ENCODE data around the gene NIPSNAP2.

DNA sequence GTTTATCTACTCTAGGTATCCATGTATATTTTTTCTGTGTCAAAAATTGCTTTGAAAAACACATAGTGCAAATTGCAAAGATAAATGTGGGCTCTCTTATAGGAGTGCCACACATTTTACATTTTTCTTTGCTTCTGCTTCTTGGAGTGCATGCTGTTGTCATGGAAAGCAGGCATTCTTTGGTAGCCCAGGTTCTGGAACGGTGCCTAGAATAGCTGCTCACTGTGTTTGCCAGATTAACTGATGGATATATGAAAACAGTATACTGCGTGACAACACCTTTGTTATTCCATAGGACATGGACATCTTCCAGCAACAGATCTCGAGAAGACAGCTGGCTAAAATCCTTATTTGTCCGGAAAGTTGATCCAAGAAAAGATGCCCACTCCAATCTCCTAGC, 13.4 kb downstream of the NIPSNAP2 start:
- TF ChIP-seq, protein P1, sequence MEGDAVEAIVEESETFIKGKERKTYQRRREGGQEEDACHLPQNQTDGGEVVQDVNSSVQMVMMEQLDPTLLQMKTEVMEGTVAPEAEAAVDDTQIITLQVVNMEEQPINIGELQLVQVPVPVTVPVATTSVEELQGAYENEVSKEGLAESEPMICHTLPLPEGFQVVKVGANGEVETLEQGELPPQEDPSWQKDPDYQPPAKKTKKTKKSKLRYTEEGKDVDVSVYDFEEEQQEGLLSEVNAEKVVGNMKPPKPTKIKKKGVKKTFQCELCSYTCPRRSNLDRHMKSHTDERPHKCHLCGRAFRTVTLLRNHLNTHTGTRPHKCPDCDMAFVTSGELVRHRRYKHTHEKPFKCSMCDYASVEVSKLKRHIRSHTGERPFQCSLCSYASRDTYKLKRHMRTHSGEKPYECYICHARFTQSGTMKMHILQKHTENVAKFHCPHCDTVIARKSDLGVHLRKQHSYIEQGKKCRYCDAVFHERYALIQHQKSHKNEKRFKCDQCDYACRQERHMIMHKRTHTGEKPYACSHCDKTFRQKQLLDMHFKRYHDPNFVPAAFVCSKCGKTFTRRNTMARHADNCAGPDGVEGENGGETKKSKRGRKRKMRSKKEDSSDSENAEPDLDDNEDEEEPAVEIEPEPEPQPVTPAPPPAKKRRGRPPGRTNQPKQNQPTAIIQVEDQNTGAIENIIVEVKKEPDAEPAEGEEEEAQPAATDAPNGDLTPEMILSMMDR (IDR thresholded peaks at IDR 0.05), result no peak
- no peak for TF ChIP-seq POLR2A (IDR thresholded peaks at IDR 0.05)
